H9 (cell line): Measurements from ENCODE around the gene TLK1. TPM values are rescaled to one million over a fixed set of nuclear protein-coding genes. Genes with fewer than 3 reads are reported as not detected.
A peak's percentile ranks its signal among the peaks of the same experiment; 100 is the strongest.

ENCODE experiments used
- DNase-seq: peaks from one replicate; pipeline ENCODE4 v3.0.0-alpha.2; 2017
- H2AFZ ChIP-seq: one replicate; pipeline ENCODE4 v1.6.1; 2013; ENCODE audit warnings: mild to moderate bottlenecking, low read length, control low read depth, moderate library complexity
- H2AK5ac ChIP-seq: 2 replicates; pipeline ENCODE4 v1.6.1; 2013; ENCODE audit warnings: low read length, control low read depth, mixed read lengths; ENCODE audit not compliant: insufficient read length
- H2BK120ac ChIP-seq: one replicate; pipeline ENCODE4 v1.6.1; 2013; ENCODE audit warnings: low read depth, mild to moderate bottlenecking, low read length, control low read depth, inconsistent platforms; ENCODE audit not compliant: poor library complexity, severe bottlenecking
- H2BK12ac ChIP-seq: 2 replicates; pipeline ENCODE4 v1.6.1; 2013; ENCODE audit warnings: low read length, control low read depth, mixed read lengths, low read depth; ENCODE audit not compliant: insufficient read length
- H2BK15ac ChIP-seq: 2 replicates; pipeline ENCODE4 v1.6.1; 2013; ENCODE audit warnings: low read depth, low read length, control low read depth
- H2BK20ac ChIP-seq: one replicate; pipeline ENCODE4 v1.6.1; 2013; ENCODE audit warnings: low read depth, mild to moderate bottlenecking, low read length, control low read depth, inconsistent platforms; ENCODE audit not compliant: poor library complexity, severe bottlenecking
- H2BK5ac ChIP-seq: 2 replicates; pipeline ENCODE4 v1.6.1; 2013; ENCODE audit warnings: low read length, control low read depth, mixed read lengths; ENCODE audit not compliant: insufficient read length
- H3K14ac ChIP-seq: 2 replicates; pipeline ENCODE4 v1.6.1; 2013; ENCODE audit warnings: low read length, control low read depth; ENCODE audit not compliant: insufficient read depth
- H3K18ac ChIP-seq: 2 replicates; pipeline ENCODE4 v1.6.1; 2013; ENCODE audit warnings: low read depth, mild to moderate bottlenecking, mixed read lengths, low read length, control low read depth; ENCODE audit not compliant: insufficient read length
- H3K23ac ChIP-seq: 2 replicates; pipeline ENCODE4 v1.6.1; 2013; ENCODE audit warnings: low read length, control low read depth, mixed read lengths, low read depth; ENCODE audit not compliant: insufficient read length
- H3K23me2 ChIP-seq: 2 replicates; pipeline ENCODE4 v1.6.1; 2013; ENCODE audit warnings: low read depth, mild to moderate bottlenecking, mixed read lengths, low read length, control low read depth; ENCODE audit not compliant: insufficient read length, poor library complexity, severe bottlenecking
- H3K27ac ChIP-seq: 2 replicates; pipeline ENCODE4 v1.5.1; 2013; ENCODE audit warnings: low read length, control low read depth, mixed read lengths, low read depth; ENCODE audit not compliant: insufficient read length
- H3K27me3 ChIP-seq: 2 replicates; pipeline ENCODE4 v1.6.1; 2013; ENCODE audit warnings: low read length, control low read depth, inconsistent platforms; ENCODE audit not compliant: insufficient read depth
- H3K4ac ChIP-seq: 2 replicates; pipeline ENCODE4 v1.6.1; 2013; ENCODE audit warnings: low read depth, mild to moderate bottlenecking, control low read depth, inconsistent platforms, low read length, moderate library complexity
- H3K4me1 ChIP-seq: 2 replicates; pipeline ENCODE4 v1.6.1; 2013; ENCODE audit warnings: low read length, control low read depth, inconsistent platforms; ENCODE audit not compliant: insufficient read depth
- H3K4me2 ChIP-seq: 2 replicates; pipeline ENCODE4 v1.6.1; 2013; ENCODE audit warnings: low read length, control low read depth, mixed read lengths; ENCODE audit not compliant: insufficient read length, insufficient read depth
- H3K56ac ChIP-seq: 2 replicates; pipeline ENCODE4 v1.6.1; 2013; ENCODE audit warnings: low read depth, mild to moderate bottlenecking, mixed read lengths, low read length, control low read depth; ENCODE audit not compliant: insufficient read length
- H3K79me1 ChIP-seq: 2 replicates; pipeline ENCODE4 v1.6.1; 2013; ENCODE audit warnings: low read depth, mild to moderate bottlenecking, moderate library complexity, low read length, control low read depth, inconsistent platforms; ENCODE audit not compliant: insufficient read depth, poor library complexity, severe bottlenecking
- H3K79me2 ChIP-seq: 2 replicates; pipeline ENCODE4 v1.6.1; 2013; ENCODE audit warnings: low read length, control low read depth, inconsistent platforms; ENCODE audit not compliant: insufficient read depth
- H3K9ac ChIP-seq: 2 replicates; pipeline ENCODE4 v1.6.1; 2013; ENCODE audit warnings: low read length, control low read depth, mixed read lengths; ENCODE audit not compliant: insufficient read length; ENCODE audit errors: extremely low read depth
- H3K9me3 ChIP-seq: one replicate; pipeline ENCODE4 v1.6.1; 2013; ENCODE audit warnings: low read depth, low read length, inconsistent platforms; ENCODE audit not compliant: control insufficient read depth
- H3T11ph ChIP-seq: one replicate; pipeline ENCODE4 v1.6.1; 2013; ENCODE audit warnings: mild to moderate bottlenecking, low read length, control low read depth, inconsistent platforms
- H4K20me1 ChIP-seq: one replicate; pipeline ENCODE4 v1.6.1; 2013; ENCODE audit not compliant: control insufficient read depth, insufficient read length, insufficient read depth
- H4K5ac ChIP-seq: 2 replicates; pipeline ENCODE4 v1.6.1; 2013; ENCODE audit warnings: low read depth, mild to moderate bottlenecking, mixed read lengths, low read length, control low read depth; ENCODE audit not compliant: insufficient read length
- H4K8ac ChIP-seq: replicated peaks from 2 replicates; pipeline ENCODE4 v1.6.1; 2013; ENCODE audit warnings: low read length, control low read depth, mixed read lengths, low read depth; ENCODE audit not compliant: insufficient read length
- H4K91ac ChIP-seq: 2 replicates; pipeline ENCODE4 v1.6.1; 2013; ENCODE audit warnings: low read depth, mild to moderate bottlenecking, moderate library complexity, mixed read lengths, low read length, control low read depth; ENCODE audit not compliant: insufficient read length
- H3K27ac Mint-ChIP-seq, 3 experiments: 2 replicates in 2 of 3; 3 replicates in 1 of 3; pipeline ENCODE4 v1.8.0; 2020 to 2021; ENCODE audit warnings: mixed read lengths in 3 of 3, mild to moderate bottlenecking in 1 of 3, moderate library complexity in 1 of 3
- H3K27me3 Mint-ChIP-seq: 2 replicates; pipeline ENCODE4 v1.8.0; 2021; ENCODE audit warnings: low read depth, mild to moderate bottlenecking, moderate library complexity, mixed read lengths
- H3K36me3 Mint-ChIP-seq, 3 experiments: 2 replicates in 2 of 3; 3 replicates in 1 of 3; pipeline ENCODE4 v1.8.0; 2020 to 2021; ENCODE audit warnings: low read depth in 3 of 3, mixed read lengths in 3 of 3; ENCODE audit not compliant: insufficient read depth in 1 of 3
- H3K4me1 Mint-ChIP-seq, 2 experiments: 2 replicates each; pipeline ENCODE4 v1.8.0; 2020; ENCODE audit warnings: mixed read lengths in 2 of 2
- H3K4me3 Mint-ChIP-seq, 2 experiments: 2 replicates in 1 of 2; 3 replicates in 1 of 2; pipeline ENCODE4 v1.8.0; 2020 to 2021; ENCODE audit warnings: mild to moderate bottlenecking in 2 of 2, mixed read lengths in 2 of 2, moderate library complexity in 1 of 2
- H3K9me3 Mint-ChIP-seq, 2 experiments: 2 replicates in 1 of 2; 3 replicates in 1 of 2; pipeline ENCODE4 v1.8.0; 2020; ENCODE audit warnings: mild to moderate bottlenecking in 2 of 2, mixed read lengths in 2 of 2, moderate library complexity in 1 of 2
- CTCF ChIP-seq: fragments of 200-600 bp; sonication (generic); conservative IDR thresholded peaks from 3 replicates; pipeline ENCODE4 v1.8.0; 2021; ENCODE audit warnings: antibody characterized with exemption, mild to moderate bottlenecking
- WGBS: extraction: QIAGEN DNeasy Blood & Tissue Kit; methylation state at CpG from one replicate; pipeline ENCODE4 v1.1.7; 2013; ENCODE audit warnings: missing lambda C conversion rate, low lambda C conversion rate, mixed read lengths; ENCODE audit not compliant: insufficient read length; ENCODE audit errors: extremely low coverage; 5-methylcytosine and 5-hydroxymethylcytosine counted together
- total RNA-seq: library from RNA; stranded (reverse); gene quantifications from 2 replicates; pipeline ENCODE4 v1.2.1, GENCODE V29; 2021

TLK1 gene
- total RNA-seq, 1 experiment from 2014 or later, result 112 TPM

- no peaks in the 10 kb centered on the region for H3K9me3 Mint-ChIP-seq
- H3K23ac ChIP-seq, result no peak overlapping the region
- H3K9me3 ChIP-seq, result no peaks in the 10 kb centered on the region
- H3K27me3 ChIP-seq, result no peaks in the 10 kb centered on the region
- H2BK15ac ChIP-seq, result no peak overlapping the region
- peak overlapping the region in 1 of 3 experiments; percentile 26; a peak in 1 of 7 replicates for H3K27ac Mint-ChIP-seq
- no peak overlapping the region for H2BK12ac ChIP-seq
- H3K79me2 ChIP-seq, result peaks cover 27% of the 10 kb centered on the region; the same call in 1 of the 2 replicates
- no peak for DNase-seq
- no peaks in the 10 kb centered on the region; the same call in 1 of the 2 replicates for H3K4me1 ChIP-seq
- H3K56ac ChIP-seq, result no peak overlapping the region
- no peak overlapping the region for H4K91ac ChIP-seq
- H3K14ac ChIP-seq, result no peak overlapping the region
- H3K4me1 Mint-ChIP-seq, result peaks cover 16 to 20% of the 10 kb centered on the region in 2 experiments; a peak in 3 of 4 replicates
- no peak overlapping the region for H3K4ac ChIP-seq
- no peak overlapping the region for H3K9ac ChIP-seq
- H2AFZ ChIP-seq, result no peak overlapping the region
- H2AK5ac ChIP-seq, result no peak overlapping the region
- no peak overlapping the region for H3K18ac ChIP-seq
- no peak overlapping the region for H3K4me3 Mint-ChIP-seq
- no peak for TF ChIP-seq CTCF
- H3K79me1 ChIP-seq, result peaks cover 12% of the 10 kb centered on the region
- no peak overlapping the region for H4K5ac ChIP-seq
- H2BK5ac ChIP-seq, result no peak overlapping the region
- H2BK120ac ChIP-seq, result no peak overlapping the region
- no CpG with 5 or more reads among the region's 1 CpG for WGBS
- H3K27ac ChIP-seq, result no peak overlapping the region
- H2BK20ac ChIP-seq, result no peak overlapping the region
- no peaks in the 10 kb centered on the region for H3K23me2 ChIP-seq
- H3K27me3 Mint-ChIP-seq, result no peaks in the 10 kb centered on the region
- peaks cover 0 to 3% (median 0%) of the 10 kb centered on the region in 3 experiments; a peak in 2 of 7 replicates for H3K36me3 Mint-ChIP-seq
- H4K20me1 ChIP-seq, result no peaks in the 10 kb centered on the region
- H3K4me2 ChIP-seq, result no peak overlapping the region
- no peak overlapping the region for H3T11ph ChIP-seq
- H4K8ac ChIP-seq, result no peak overlapping the region
Observed at GRCh38 chr2:170943041-170943440, 217.7 kb downstream of the TLK1 start.
